ENCODE data around the gene TDRD6.

TDRD6 gene

DNA sequence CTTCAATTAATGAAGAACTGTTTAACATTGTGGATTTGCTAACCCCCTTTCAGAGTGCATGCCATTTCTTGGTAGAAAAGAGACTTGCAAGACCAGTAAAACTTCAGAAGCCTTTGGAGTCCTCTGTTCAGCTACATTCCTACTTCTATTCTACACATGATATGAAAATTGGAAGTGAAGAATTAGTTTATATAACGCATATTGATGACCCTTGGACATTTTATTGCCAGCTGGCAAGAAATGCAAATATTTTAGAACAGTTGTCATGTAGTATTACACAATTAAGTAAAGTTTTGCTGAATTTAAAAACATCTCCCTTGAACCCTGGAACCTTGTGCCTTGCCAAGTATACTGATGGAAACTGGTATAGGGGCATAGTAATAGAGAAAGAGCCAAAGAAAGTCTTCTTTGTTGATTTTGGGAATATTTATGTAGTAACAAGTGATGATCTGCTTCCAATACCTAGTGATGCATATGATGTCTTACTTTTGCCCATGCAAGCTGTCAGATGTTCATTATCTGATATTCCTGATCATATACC is 3.3 kb downstream of the TDRD6 start:
- TF ChIP-seq, protein P1, sequence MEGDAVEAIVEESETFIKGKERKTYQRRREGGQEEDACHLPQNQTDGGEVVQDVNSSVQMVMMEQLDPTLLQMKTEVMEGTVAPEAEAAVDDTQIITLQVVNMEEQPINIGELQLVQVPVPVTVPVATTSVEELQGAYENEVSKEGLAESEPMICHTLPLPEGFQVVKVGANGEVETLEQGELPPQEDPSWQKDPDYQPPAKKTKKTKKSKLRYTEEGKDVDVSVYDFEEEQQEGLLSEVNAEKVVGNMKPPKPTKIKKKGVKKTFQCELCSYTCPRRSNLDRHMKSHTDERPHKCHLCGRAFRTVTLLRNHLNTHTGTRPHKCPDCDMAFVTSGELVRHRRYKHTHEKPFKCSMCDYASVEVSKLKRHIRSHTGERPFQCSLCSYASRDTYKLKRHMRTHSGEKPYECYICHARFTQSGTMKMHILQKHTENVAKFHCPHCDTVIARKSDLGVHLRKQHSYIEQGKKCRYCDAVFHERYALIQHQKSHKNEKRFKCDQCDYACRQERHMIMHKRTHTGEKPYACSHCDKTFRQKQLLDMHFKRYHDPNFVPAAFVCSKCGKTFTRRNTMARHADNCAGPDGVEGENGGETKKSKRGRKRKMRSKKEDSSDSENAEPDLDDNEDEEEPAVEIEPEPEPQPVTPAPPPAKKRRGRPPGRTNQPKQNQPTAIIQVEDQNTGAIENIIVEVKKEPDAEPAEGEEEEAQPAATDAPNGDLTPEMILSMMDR (IDR thresholded peaks at IDR 0.05; ENCODE audit: low read depth, low read length) = no peak
- DNase-seq (ENCODE audit: low read depth, low spot score) = no peak
- in situ Hi-C loops (cut with HindIII; ENCODE audit: low sequenced_read_pairs) = no loop called here
- no peak overlapping the region for H3K4me3 ChIP-seq (ENCODE audit: low read depth, low read length)

DNA sequence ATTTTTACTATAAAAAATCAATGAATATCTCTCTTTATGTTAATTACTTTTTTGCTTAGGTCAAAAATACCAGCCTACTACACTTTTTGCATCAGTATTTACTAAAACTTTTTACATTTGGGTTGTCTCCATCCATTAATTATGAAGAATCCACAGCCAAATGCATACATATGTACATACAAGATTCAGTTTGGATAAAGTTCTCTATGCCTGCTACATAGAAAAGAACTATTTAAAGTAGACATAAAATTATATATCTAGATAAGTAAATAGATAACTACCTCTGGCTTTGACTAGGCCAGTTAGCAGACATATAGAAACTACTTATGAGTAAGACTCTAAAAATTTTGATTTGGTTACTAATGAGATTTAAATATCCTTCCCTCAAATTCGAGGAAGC is 12.3 kb downstream of the TDRD6 start:
- in situ Hi-C loops (cut with HindIII; ENCODE audit: low sequenced_read_pairs) = no loop called here
- TF ChIP-seq, protein P1 (IDR thresholded peaks at IDR 0.05; ENCODE audit: low read depth, low read length) = no peak

DNA sequence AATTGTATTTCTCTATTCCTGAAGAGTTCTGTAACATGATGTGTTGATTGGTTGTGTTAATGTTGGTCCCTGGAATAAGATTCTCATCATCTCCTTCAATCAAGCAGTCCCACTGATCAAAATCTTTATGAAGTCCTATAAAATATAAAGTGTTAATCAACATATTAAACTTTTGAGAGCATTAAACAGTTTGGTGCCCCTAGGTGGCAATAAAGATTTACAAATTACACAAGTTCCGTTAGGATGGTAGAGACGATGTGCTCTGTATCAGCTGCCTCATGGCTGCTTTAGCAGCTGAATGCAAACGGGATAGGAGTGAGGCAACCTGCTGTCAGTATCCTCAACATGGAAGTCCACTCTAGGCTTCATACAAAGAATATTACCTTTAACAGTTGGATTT is 16.9 kb downstream of the TDRD6 start:
- peak; percentile 31 for DNase-seq (ENCODE audit: low read depth, low spot score)
- no peak overlapping the region for H3K4me3 ChIP-seq (ENCODE audit: low read depth, low read length)
- in situ Hi-C loops (cut with HindIII; ENCODE audit: low sequenced_read_pairs) = no loop called here
- TF ChIP-seq, protein P1 (IDR thresholded peaks at IDR 0.05; ENCODE audit: low read depth, low read length) = peak; percentile 12

More for the DNA sequence above, 12.3 kb downstream of the TDRD6 start:
- no peak for DNase-seq (ENCODE audit: low read depth, low spot score)
- H3K4me3 ChIP-seq (ENCODE audit: low read depth, low read length) = no peak overlapping the region

DNA sequence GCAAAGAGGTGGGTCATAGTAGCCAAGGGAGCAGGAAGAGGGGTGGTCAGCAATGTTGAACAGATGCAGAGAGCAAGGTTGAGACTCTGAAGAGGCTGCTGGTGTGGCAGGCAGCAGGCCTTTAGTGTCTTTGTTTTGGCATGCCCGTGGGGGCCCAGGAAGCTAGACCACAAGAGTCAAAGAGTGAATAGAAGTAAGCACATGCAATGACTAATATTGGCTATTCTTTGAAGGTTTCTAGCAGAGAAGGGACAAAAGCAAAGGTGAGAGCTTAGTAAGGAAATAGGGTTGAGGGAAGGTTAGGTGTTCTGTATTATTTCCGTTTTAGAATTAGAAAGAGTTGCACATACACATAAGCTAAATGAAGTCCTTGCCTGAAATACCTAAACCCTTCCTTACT is 18.8 kb downstream of the TDRD6 start:
- no peak overlapping the region for H3K4me3 ChIP-seq (ENCODE audit: low read depth, low read length)
- TF ChIP-seq, protein P1 (IDR thresholded peaks at IDR 0.05; ENCODE audit: low read depth, low read length) = no peak
- DNase-seq (ENCODE audit: low read depth, low spot score) = no peak
- in situ Hi-C loops (cut with HindIII; ENCODE audit: low sequenced_read_pairs) = no loop called here

DNA sequence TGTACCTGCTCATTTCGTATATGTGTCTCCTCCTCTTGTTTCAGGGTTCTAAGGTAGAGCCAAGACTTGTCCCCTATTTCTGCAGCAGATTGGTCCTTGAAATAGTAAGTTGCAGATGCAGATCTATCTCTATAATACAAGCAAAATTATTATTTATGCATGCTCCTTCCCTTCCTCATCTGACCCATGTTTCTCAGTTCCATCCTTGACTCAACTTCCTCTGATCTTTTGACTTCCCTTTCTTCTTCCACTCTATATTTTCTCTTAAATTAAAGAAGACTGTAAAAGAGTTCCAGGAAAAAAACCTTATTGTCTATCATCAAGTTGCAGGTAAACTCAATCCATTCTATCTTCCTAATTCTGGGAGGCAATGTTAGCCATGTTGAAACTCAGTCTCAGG is 23.8 kb downstream of the TDRD6 start:
- in situ Hi-C loops (cut with HindIII; ENCODE audit: low sequenced_read_pairs) = no loop called here
- DNase-seq (ENCODE audit: low read depth, low spot score) = no peak
- TF ChIP-seq, protein P1 (IDR thresholded peaks at IDR 0.05; ENCODE audit: low read depth, low read length) = no peak
- H3K4me3 ChIP-seq (ENCODE audit: low read depth, low read length) = no peak overlapping the region

DNA sequence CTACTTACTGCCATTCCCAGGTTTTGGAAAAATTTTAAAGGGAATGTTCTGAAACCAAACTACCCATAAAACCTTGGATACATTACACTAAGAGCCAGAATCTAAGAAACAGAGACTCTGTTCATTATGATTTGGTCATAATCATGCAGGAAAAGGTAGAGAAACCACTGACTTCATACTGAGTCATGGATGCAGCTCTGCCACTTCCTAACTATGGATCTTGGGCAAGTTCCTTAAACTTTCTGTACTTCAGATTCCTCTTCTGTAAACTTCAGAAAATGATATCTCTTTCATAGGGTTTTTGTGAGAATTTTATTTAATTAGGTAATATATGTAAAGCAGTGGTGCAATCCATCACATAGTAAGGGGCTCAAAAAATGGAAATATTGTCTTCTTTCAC is 27.5 kb downstream of the TDRD6 start:
- TF ChIP-seq, protein P1 (IDR thresholded peaks at IDR 0.05; ENCODE audit: low read depth, low read length) = no peak
- peak; percentile 35 for DNase-seq (ENCODE audit: low read depth, low spot score)
- in situ Hi-C loops (cut with HindIII; ENCODE audit: low sequenced_read_pairs) = no loop called here
- no peak overlapping the region for H3K4me3 ChIP-seq (ENCODE audit: low read depth, low read length)

DNA sequence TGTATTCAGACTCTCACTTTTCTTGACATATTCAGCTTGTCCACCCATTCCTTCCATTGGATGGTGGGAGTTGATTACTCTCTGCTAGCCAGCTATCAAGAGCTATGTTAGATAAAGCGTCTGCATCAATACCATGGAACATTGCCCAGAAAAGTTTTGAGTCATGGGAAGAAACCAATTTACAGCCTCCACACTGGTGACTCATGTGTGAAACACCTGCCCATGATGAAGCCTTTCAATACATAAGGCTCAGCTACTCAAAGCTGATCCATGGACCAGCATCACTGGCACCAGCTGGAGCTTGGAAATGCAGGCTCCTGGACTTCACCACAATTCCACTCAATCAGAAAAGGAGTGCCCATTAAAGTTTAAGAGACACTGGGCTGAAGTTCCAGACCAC is 31.4 kb downstream of the TDRD6 start:
- TF ChIP-seq, protein P1 (IDR thresholded peaks at IDR 0.05; ENCODE audit: low read depth, low read length) = no peak
- DNase-seq (ENCODE audit: low read depth, low spot score) = peak; percentile 79
- no peak overlapping the region for H3K4me3 ChIP-seq (ENCODE audit: low read depth, low read length)
- in situ Hi-C loops (cut with HindIII; ENCODE audit: low sequenced_read_pairs) = no loop called here

Measured in astrocyte of the spinal cord (primary cell).